MM.1S (cell line): ENCODE data around the gene ANKRD36.
"Not testable (repeated sequence)": the region's sequence is repeated elsewhere in the genome, so short reads cannot be mapped to it uniquely, and the experiment has no call there.

Source experiments
- EZH2 ChIP-seq: fragments of 300-600 bp; sonication (generic); optimal IDR thresholded peaks from 2 replicates; pipeline ENCODE3; 2017; ENCODE audit warnings: low read depth, mild to moderate bottlenecking, antibody characterized with exemption, low read length, mixed read lengths
- EZH2phosphoT487 ChIP-seq: fragments of 300-600 bp; sonication (generic); IDR thresholded peaks from 2 replicates; pipeline ENCODE4 v1.6.1; 2018; ENCODE audit warnings: antibody characterized with exemption, low read length

DNA sequence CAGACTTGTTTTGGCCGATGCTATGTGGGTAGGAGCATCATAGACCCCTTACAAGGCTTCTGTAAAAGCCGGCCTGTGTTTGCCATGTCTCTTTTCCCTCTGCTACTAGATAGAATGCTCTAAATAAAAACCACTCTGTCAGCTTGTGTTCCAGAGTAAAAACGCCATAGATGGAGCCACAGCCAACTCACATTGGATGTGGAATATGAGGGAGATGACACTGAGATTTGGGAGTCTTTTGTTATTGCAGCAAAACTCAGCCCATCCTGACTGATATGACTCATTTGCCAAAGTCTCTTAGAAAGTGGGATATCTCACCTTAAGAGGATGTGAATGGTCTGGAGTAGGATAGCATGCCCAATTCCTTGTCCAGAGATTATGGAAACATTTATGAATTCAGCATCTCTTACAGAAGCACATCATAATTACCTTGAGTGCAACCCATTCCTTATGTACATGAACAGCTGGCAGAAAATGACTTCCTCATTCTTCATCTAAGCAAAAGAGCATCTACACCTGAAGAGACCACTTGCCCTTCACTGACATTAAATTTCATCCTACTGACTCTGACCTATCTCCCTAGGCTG is 14.1 kb upstream of the ANKRD36 start:
- not testable (repeated sequence) for TF ChIP-seq EZH2phosphoT487, EZH2
